Lung (tissue), 12 donors: ENCODE measurements around the gene TBC1D8. TPM values are rescaled to one million over a fixed set of nuclear protein-coding genes. Genes with fewer than 3 reads are reported as not detected.
"Not testable (repeated sequence)": the region's sequence is repeated elsewhere in the genome, so short reads cannot be mapped to it uniquely, and the experiment has no call there.

Source experiments
- ATAC-seq: fragments of 200-7000 bp; cut with Tn5 transposase; one replicate; pipeline ENCODE4 v1.9.1; 2020; ENCODE audit warnings: moderate number of reproducible peaks; ENCODE audit not compliant: insufficient read depth, low FRiP score
- DNase-seq, 3 donors: peaks; one replicate each; pipeline ENCODE4 v3.0.0-alpha.2; 2013 to 2017
- H3K27ac ChIP-seq, 2 donors: one replicate each; pipeline ENCODE4 v1.5.1; 2013; ENCODE audit warnings: mild to moderate bottlenecking in 2 of 2, moderate library complexity in 2 of 2, control low read depth in 1 of 2, inconsistent platforms in 1 of 2, low read depth in 1 of 2, low read length in 1 of 2
- H3K27me3 ChIP-seq, 3 donors: one replicate each; pipeline ENCODE4 v1.5.1; 2013; ENCODE audit warnings: low read length in 2 of 3; ENCODE audit not compliant: control insufficient read depth in 3 of 3, insufficient read depth in 3 of 3
- H3K36me3 ChIP-seq, 4 donors: one replicate each; pipeline ENCODE4 v1.5.1; 2013; ENCODE audit warnings: low read length in 4 of 4, mild to moderate bottlenecking in 1 of 4, moderate library complexity in 1 of 4; ENCODE audit not compliant: control insufficient read depth in 4 of 4, insufficient read depth in 4 of 4
- H3K4me1 ChIP-seq, 5 donors: one replicate each; pipeline ENCODE4 v1.5.1; 2013; ENCODE audit warnings: low read length in 5 of 5, mild to moderate bottlenecking in 2 of 5, moderate library complexity in 1 of 5; ENCODE audit not compliant: control insufficient read depth in 5 of 5, insufficient read depth in 5 of 5
- H3K4me3 ChIP-seq: one replicate; pipeline ENCODE4 v1.5.1; 2013; ENCODE audit warnings: mild to moderate bottlenecking, control low read depth, moderate library complexity
- H3K9ac ChIP-seq, 2 donors: one replicate each; pipeline ENCODE4 v1.5.1; 2013; ENCODE audit warnings: low read length in 2 of 2, control low read depth in 1 of 2; ENCODE audit not compliant: insufficient read depth in 1 of 2
- H3K9me3 ChIP-seq, 4 donors: one replicate each; pipeline ENCODE4 v1.5.1; 2013; ENCODE audit warnings: low read length in 3 of 4, mild to moderate bottlenecking in 1 of 4, moderate library complexity in 1 of 4; ENCODE audit not compliant: control insufficient read depth in 4 of 4, insufficient read depth in 3 of 4
- WGBS, 2 donors: extraction: QIAGEN DNeasy Blood & Tissue Kit; methylation state at CpG; one replicate each; pipeline ENCODE4 v1.1.7; 2013; 5-methylcytosine and 5-hydroxymethylcytosine counted together
- polyA plus RNA-seq, 2 donors: library from polyadenylated mRNA; stranded (reverse); fragments of 200-250 nt; gene quantifications; one replicate each; pipeline ENCODE4 v1.2.1, GENCODE V29; 2013
- total RNA-seq, 2 donors: library from RNA; depleted of rRNA in 1 of 2; stranded (reverse); fragments of >200 nt in 1 of 2; gene quantifications; one replicate each; pipeline ENCODE4 v1.2.1, GENCODE V29; 2014 to 2021
- TF ChIP-seq, protein P1 (sequence below): IDR thresholded peaks from 2 replicates; pipeline ENCODE4 v1.5.1; 2012; ENCODE audit warnings: mild to moderate bottlenecking; ENCODE audit errors: control extremely low read depth, extremely low read depth
- donor health status: control.
- donor health status: control.
- donor health status: Bipolar disorder and iron deficiency.
- donor health status: healthy.
- donor health status: DM: yes; HTN: yes; CAD: no.

Gene TBC1D8
- total and polyA plus RNA-seq, 4 donors, result 15.8 to 40.7 (median 29.7) TPM

DNA sequence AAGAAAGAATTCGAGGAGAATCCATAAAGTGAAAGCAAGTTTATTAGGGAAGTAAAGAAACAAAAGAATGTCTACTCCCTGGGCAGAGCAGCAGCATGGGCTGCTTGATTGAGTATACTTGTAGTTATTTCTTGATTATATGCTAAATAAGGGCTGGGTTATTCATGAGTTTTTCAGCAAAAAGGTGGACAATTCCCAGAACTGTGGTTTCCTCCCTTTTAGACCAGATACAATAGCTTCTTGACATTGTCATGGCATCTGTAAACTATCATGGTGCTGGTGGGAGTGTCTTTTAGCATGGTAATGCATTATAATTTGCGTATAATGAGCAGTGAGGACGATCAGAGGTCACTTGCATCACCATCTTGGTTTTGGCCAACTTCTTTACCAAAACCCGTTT lies 25.6 kb upstream of the TBC1D8 start:
- H3K4me1 ChIP-seq, result no peaks in the 10 kb centered on the region
- 82 to 88% methylated on average over 4 of the region's 4 CpGs for WGBS, 2 donors
- no peak overlapping the region for H3K27ac ChIP-seq
- TF ChIP-seq, protein P1, sequence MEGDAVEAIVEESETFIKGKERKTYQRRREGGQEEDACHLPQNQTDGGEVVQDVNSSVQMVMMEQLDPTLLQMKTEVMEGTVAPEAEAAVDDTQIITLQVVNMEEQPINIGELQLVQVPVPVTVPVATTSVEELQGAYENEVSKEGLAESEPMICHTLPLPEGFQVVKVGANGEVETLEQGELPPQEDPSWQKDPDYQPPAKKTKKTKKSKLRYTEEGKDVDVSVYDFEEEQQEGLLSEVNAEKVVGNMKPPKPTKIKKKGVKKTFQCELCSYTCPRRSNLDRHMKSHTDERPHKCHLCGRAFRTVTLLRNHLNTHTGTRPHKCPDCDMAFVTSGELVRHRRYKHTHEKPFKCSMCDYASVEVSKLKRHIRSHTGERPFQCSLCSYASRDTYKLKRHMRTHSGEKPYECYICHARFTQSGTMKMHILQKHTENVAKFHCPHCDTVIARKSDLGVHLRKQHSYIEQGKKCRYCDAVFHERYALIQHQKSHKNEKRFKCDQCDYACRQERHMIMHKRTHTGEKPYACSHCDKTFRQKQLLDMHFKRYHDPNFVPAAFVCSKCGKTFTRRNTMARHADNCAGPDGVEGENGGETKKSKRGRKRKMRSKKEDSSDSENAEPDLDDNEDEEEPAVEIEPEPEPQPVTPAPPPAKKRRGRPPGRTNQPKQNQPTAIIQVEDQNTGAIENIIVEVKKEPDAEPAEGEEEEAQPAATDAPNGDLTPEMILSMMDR, result no peak
- DNase-seq (no peak), ATAC-seq (no peak)
- no peaks in the 10 kb centered on the region for H3K36me3 ChIP-seq
- no peaks in the 10 kb centered on the region for H3K27me3 ChIP-seq
- H3K9ac ChIP-seq, result no peak overlapping the region
- peaks cover 0 to 2% (median 1%) of the 10 kb centered on the region in 4 donors for H3K9me3 ChIP-seq
- no peak overlapping the region for H3K4me3 ChIP-seq

DNA sequence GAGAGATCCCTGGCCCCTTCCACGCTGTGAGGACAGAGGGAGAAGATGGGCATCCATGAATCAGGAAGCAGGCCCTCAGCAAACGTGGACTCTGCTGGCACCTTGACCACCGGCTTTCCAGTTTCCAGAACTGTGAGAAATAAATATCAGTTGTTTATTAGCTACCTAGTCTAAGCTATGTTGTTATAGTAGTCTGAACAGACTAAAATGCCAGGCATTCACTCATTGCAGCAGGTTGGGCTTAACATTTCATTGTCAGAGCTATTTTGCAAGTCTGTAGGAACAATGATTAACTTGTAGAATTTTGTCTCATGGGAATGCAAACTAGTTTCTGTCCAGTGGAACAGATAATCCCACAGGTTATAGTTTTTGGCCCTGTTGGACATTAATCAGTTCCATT lies 24.8 kb upstream of the TBC1D8 start:
- 84 to 94% methylated on average over 3 of the region's 3 CpGs for WGBS, 2 donors
- DNase-seq (no peak), ATAC-seq (no peak)
- no peak overlapping the region for H3K9ac ChIP-seq
- TF ChIP-seq, protein P1, result no peak
- no peak overlapping the region for H3K4me3 ChIP-seq
- no peaks in the 10 kb centered on the region for H3K4me1 ChIP-seq
- no peaks in the 10 kb centered on the region for H3K27me3 ChIP-seq
- H3K9me3 ChIP-seq, result peaks cover 0 to 2% (median 1%) of the 10 kb centered on the region in 4 donors
- H3K36me3 ChIP-seq, result no peaks in the 10 kb centered on the region
- H3K27ac ChIP-seq, result no peak overlapping the region

DNA sequence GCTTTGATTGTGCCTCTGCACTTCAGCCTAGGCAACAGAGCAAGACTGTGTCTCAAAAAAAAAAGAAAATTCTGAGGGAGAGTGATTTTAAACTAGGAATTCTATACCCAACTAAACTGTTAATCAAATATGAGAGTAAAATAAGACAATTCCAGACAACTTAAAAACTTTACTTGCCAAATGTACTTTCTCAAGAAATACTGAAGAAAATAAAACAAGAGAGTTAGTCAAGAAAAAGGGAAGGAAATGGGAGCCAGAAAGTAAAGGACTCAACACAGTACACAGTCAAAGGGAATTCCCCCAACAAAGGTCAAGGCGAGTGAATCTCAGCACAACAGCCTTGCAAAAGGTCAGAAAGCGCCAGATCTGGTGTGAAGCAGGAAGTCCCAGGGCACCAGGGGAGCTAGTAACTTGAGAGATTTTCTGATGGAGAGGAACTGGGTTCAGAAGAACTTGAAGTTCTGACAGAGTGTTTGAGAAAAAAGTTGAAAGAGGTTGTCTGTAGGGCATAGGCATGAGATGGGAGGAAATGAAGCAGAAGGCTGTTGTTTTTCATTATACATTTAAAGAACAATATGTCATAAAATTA lies 22.6 kb upstream of the TBC1D8 start:
- Histone ChIP-seq H3K27ac (no peak overlapping the region), H3K36me3 (no peaks in the 10 kb centered on the region), H3K9me3 (peaks cover 0 to 2% (median 1%) of the 10 kb centered on the region in 4 donors), H3K9ac (no peak overlapping the region), H3K4me3 (no peak overlapping the region), H3K4me1 (no peaks in the 10 kb centered on the region), H3K27me3 (no peaks in the 10 kb centered on the region)
- 31 to 42% methylated on average over 2 of the region's 2 CpGs for WGBS, 2 donors
- ATAC-seq, result peak; percentile 62
- no peak for DNase-seq
- TF ChIP-seq, protein P1, result no peak

DNA sequence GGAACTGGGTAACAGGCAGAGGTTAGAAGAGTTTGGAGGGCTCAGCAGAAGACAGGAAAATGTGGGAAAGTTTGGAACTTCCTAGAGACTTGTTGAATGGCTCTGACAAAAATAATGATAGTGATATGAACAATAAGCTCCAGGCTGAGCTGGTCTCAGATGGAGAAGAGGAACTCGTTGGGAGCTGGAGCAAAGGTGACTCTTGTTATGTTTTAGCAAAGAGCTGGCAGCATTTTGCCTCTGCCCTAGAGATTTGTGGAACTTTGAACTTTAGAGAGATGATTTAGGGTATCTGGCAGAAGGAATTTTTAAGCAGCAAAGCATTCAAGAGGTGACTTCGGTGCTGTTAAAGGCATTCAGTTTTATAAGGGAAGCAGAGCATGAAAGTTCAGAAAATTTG lies 18.6 kb upstream of the TBC1D8 start:
- ATAC-seq, H3K27me3 ChIP-seq, H3K4me1 ChIP-seq, H3K4me3 ChIP-seq, H3K9ac ChIP-seq, H3K27ac ChIP-seq, DNase-seq, H3K36me3 ChIP-seq: not testable (repeated sequence)
- WGBS, 2 donors, result 80 to 85% methylated on average over 2 of the region's 2 CpGs
- H3K9me3 ChIP-seq, result peaks cover 0 to 11% (median 3%) of the 10 kb centered on the region in 4 donors
